ENCODE data around the gene PTPRD.

- TF ChIP-seq CTCF (conservative IDR thresholded peaks at IDR 0.05 in 1 of 2, IDR thresholded peaks at IDR 0.05 in 1 of 2; ENCODE audit: low read depth in 1 of 2, low read length in 2 of 2) (no peak), EZH2 (IDR thresholded peaks at IDR 0.05; ENCODE audit: low read length, missing control alignments) (no peak)
Measured at GRCh38 chr9:9753266-9753665, 859.5 kb downstream of the PTPRD start.

All from fibroblast of lung (primary cell).